D721Med (cell line): ENCODE data around the gene PCDHB3.
"Not testable (repeated sequence)": the region's sequence is repeated elsewhere in the genome, so short reads cannot be mapped to it uniquely, and the experiment has no call there.

Source experiments
- DNase-seq: peaks from one replicate; pipeline ENCODE4 v3.0.0; 2011; ENCODE audit warnings: low spot score; ENCODE audit not compliant: insufficient read length
- FAIRE-seq: peaks from 2 replicates; lab custom pipeline; 2011; peaks lifted over from hg19 to GRCh38; lab: Jason Lieb, UNC
- CTCF ChIP-seq: IDR thresholded peaks from 2 replicates; pipeline ENCODE4 v1.5.1; 2012; ENCODE audit warnings: mild to moderate bottlenecking, control low read depth; ENCODE audit not compliant: insufficient read depth; ENCODE audit errors: missing control alignments

Gene PCDHB3

GRCh38 chr5:141150224-141150992 is 50.1 kb downstream of the PCDHB3 start:
- FAIRE-seq (no peak), DNase-seq (no peak)
- TF ChIP-seq CTCF = no peak

- no peak for FAIRE-seq
- no peak for TF ChIP-seq CTCF
Observed at GRCh38 chr5:141150993-141151325, 50.7 kb downstream of the PCDHB3 start.

GRCh38 chr5:141151632-141152031 is 51.4 kb downstream of the PCDHB3 start:
- not testable (repeated sequence) for FAIRE-seq, DNase-seq

More at GRCh38 chr5:141150993-141151325, 50.7 kb downstream of the PCDHB3 start:
- no peak for DNase-seq

- not testable (repeated sequence) for FAIRE-seq, DNase-seq
Observed at GRCh38 chr5:141152096-141152495, 51.8 kb downstream of the PCDHB3 start.
